GM23338 (cell line): ENCODE data around the gene MYO5C. TPM values are rescaled to one million over a fixed set of nuclear protein-coding genes. Genes with fewer than 3 reads are reported as not detected.

Source experiments
- ATAC-seq: fragments of 200-7000 bp; cut with Tn5 transposase; 3 replicates; pipeline ENCODE4 v1.9.1; 2020
- DNase-seq: peaks from one replicate; pipeline ENCODE4 v3.0.0-alpha.2; 2015; ENCODE audit warnings: low spot score
- H2AFZ ChIP-seq: fragments of 200-600 bp; sonication (generic); 2 replicates; pipeline ENCODE4 v1.8.0; 2016; ENCODE audit warnings: antibody characterized with exemption, mild to moderate bottlenecking, moderate library complexity
- H3F3A ChIP-seq: fragments of 200-600 bp; sonication (generic); replicated peaks from 2 replicates; pipeline ENCODE4 v1.8.0; 2017; ENCODE audit warnings: antibody characterized with exemption, mixed run types, low read depth
- H3K27ac ChIP-seq: fragments of 200-600 bp; sonication (generic); 2 replicates; pipeline ENCODE4 v1.6.1; 2016; ENCODE audit warnings: low read depth
- H3K27me3 ChIP-seq: fragments of 200-600 bp; sonication (generic); 2 replicates; pipeline ENCODE4 v1.8.0; 2016; ENCODE audit warnings: mild to moderate bottlenecking, mixed run types, moderate library complexity; ENCODE audit not compliant: insufficient read depth
- H3K36me3 ChIP-seq: fragments of 200-600 bp; sonication (generic); 2 replicates; pipeline ENCODE4 v1.8.0; 2016; ENCODE audit warnings: mild to moderate bottlenecking; ENCODE audit not compliant: insufficient read depth
- H3K4me1 ChIP-seq: fragments of 200-600 bp; sonication (generic); 2 replicates; pipeline ENCODE4 v1.8.0; 2016; ENCODE audit warnings: mild to moderate bottlenecking, moderate library complexity; ENCODE audit not compliant: insufficient read depth
- H3K4me2 ChIP-seq: fragments of 200-600 bp; sonication (generic); 2 replicates; pipeline ENCODE4 v1.7.1; 2017; ENCODE audit warnings: mixed run types
- H3K4me3 ChIP-seq: fragments of 200-600 bp; sonication (generic); 2 replicates; pipeline ENCODE4 v1.6.1; 2016; ENCODE audit warnings: mixed run types
- H3K79me2 ChIP-seq: fragments of 200-600 bp; sonication (generic); replicated peaks from 2 replicates; pipeline ENCODE4 v1.8.0; 2017; ENCODE audit warnings: mild to moderate bottlenecking; ENCODE audit not compliant: insufficient read depth
- H3K9me2 ChIP-seq: fragments of 200-600 bp; sonication (generic); 2 replicates; pipeline ENCODE4 v1.8.0; 2017; ENCODE audit not compliant: insufficient read depth
- H4K20me1 ChIP-seq: fragments of 200-600 bp; sonication (generic); replicated peaks from 2 replicates; pipeline ENCODE4 v1.8.0; 2017; ENCODE audit warnings: mild to moderate bottlenecking; ENCODE audit not compliant: insufficient read depth
- H3K27ac Mint-ChIP-seq: 2 replicates; pipeline ENCODE4 v1.8.0; 2020; ENCODE audit warnings: inconsistent platforms, mild to moderate bottlenecking, moderate library complexity, mixed read lengths
- H3K27me3 Mint-ChIP-seq: 3 replicates; pipeline ENCODE4 v1.8.0; 2022; ENCODE audit warnings: low read depth, mild to moderate bottlenecking, moderate library complexity, mixed read lengths, inconsistent platforms; ENCODE audit not compliant: insufficient read depth, poor library complexity
- H3K36me3 Mint-ChIP-seq: 3 replicates; pipeline ENCODE4 v1.8.0; 2021; ENCODE audit warnings: low read depth, mild to moderate bottlenecking, inconsistent platforms, moderate library complexity, mixed read lengths
- H3K4me1 Mint-ChIP-seq: 3 replicates; pipeline ENCODE4 v1.8.0; 2020; ENCODE audit warnings: mild to moderate bottlenecking, inconsistent platforms, mixed read lengths
- H3K4me3 Mint-ChIP-seq: 3 replicates; pipeline ENCODE4 v1.8.0; 2021; ENCODE audit warnings: moderate library complexity, mild to moderate bottlenecking, inconsistent platforms, mixed read lengths
- H3K9me3 Mint-ChIP-seq: 3 replicates; pipeline ENCODE4 v1.8.0; 2020; ENCODE audit warnings: moderate library complexity, mild to moderate bottlenecking, inconsistent platforms, mixed read lengths
- CREB1 ChIP-seq: fragments of 250-450 bp; sonication (Bioruptor Pico); IDR thresholded peaks from 2 replicates; pipeline ENCODE4 v1.5.0; 2020; ENCODE audit warnings: low read depth, mild to moderate bottlenecking, moderate library complexity
- EZH2phosphoT487 ChIP-seq: fragments of 200-600 bp; sonication (generic); IDR thresholded peaks from one replicate; pipeline ENCODE4 v1.8.1; 2018; ENCODE audit warnings: antibody characterized with exemption; ENCODE audit not compliant: unreplicated experiment
- JUNB ChIP-seq: IDR thresholded peaks from one replicate; pipeline ENCODE4 v1.6.1; 2016; ENCODE audit warnings: antibody characterized with exemption; ENCODE audit not compliant: unreplicated experiment
- NANOG ChIP-seq: IDR thresholded peaks from 2 replicates; pipeline ENCODE4 v1.6.1; 2016; ENCODE audit warnings: antibody characterized with exemption, borderline replicate concordance
- POLR2AphosphoS5 ChIP-seq: IDR thresholded peaks from 2 replicates; pipeline ENCODE4 v1.6.1; 2016; ENCODE audit warnings: antibody characterized with exemption, low read depth
- ZNF331 ChIP-seq: fragments of 250-450 bp; sonication (Bioruptor Pico); IDR thresholded peaks from 2 replicates; pipeline ENCODE4 v1.5.0; 2020; ENCODE audit warnings: low read depth, mild to moderate bottlenecking, moderate library complexity
- polyA plus RNA-seq: library from polyadenylated mRNA; unstranded; fragments of >200 nt; fragmentation: Nextera tagmentation; extraction: Ambion mirVana; gene quantifications from 2 replicates; pipeline ENCODE4 v1.2.1, GENCODE V29; 2016
- total RNA-seq: library from RNA; depleted of rRNA; stranded (reverse); fragments of >200 nt; shearing (Covaris generic); gene quantifications from 2 replicates; pipeline ENCODE4 v1.2.3, GENCODE V29; 2014
- TF ChIP-seq, protein P1 (sequence below): fragments of 250-450 bp; sonication (Bioruptor Pico); IDR thresholded peaks from 2 replicates; pipeline ENCODE4 v1.5.0; 2020; ENCODE audit warnings: mild to moderate bottlenecking, moderate library complexity
- TF ChIP-seq, protein P2 (sequence below), 2 experiments: fragments of 200-600 bp in 1 of 2; sonication (generic) in 1 of 2; conservative IDR thresholded peaks; 2 replicates each; pipeline versions ENCODE4 v1.5.1 to v1.6.1; 2016 to 2017; ENCODE audit warnings: antibody characterized with exemption in 2 of 2, low read depth in 2 of 2, mild to moderate bottlenecking in 2 of 2, moderate library complexity in 1 of 2

Gene MYO5C
- total and polyA plus RNA-seq, 2 experiments from 2014 or later: 7.9 to 28.8 TPM

DNA sequence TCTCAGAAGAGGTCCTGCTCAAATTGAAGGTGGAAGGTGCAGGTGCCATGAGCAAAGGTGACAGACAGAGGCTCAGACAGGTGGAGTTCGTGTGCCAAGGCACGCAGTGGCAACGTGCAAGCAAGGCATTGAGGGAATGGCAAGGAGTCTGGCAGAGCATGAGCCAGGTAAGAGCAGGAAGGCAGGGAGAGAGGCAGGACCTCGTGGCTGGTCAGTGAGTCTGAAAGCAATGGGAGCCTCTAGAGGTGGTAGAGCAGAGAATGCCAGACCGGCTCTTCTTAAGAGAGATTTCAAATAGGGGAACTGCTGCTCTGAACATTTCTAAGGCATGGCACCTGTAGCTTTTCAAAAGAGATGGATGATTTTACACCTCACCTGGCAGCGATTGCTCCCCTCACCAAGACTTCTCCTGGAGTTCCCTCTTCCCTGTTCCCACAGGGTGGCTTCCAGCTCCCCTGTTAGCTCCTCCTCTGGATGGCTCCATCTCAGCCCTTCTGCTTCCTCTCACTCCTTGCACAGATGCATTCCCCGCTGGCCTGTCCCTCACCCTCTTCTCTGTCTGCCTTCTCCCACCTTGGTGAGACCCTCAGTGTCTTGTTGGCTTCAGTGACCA lies 2.7 kb downstream of the MYO5C start (continued):
- TF ChIP-seq, protein P1, sequence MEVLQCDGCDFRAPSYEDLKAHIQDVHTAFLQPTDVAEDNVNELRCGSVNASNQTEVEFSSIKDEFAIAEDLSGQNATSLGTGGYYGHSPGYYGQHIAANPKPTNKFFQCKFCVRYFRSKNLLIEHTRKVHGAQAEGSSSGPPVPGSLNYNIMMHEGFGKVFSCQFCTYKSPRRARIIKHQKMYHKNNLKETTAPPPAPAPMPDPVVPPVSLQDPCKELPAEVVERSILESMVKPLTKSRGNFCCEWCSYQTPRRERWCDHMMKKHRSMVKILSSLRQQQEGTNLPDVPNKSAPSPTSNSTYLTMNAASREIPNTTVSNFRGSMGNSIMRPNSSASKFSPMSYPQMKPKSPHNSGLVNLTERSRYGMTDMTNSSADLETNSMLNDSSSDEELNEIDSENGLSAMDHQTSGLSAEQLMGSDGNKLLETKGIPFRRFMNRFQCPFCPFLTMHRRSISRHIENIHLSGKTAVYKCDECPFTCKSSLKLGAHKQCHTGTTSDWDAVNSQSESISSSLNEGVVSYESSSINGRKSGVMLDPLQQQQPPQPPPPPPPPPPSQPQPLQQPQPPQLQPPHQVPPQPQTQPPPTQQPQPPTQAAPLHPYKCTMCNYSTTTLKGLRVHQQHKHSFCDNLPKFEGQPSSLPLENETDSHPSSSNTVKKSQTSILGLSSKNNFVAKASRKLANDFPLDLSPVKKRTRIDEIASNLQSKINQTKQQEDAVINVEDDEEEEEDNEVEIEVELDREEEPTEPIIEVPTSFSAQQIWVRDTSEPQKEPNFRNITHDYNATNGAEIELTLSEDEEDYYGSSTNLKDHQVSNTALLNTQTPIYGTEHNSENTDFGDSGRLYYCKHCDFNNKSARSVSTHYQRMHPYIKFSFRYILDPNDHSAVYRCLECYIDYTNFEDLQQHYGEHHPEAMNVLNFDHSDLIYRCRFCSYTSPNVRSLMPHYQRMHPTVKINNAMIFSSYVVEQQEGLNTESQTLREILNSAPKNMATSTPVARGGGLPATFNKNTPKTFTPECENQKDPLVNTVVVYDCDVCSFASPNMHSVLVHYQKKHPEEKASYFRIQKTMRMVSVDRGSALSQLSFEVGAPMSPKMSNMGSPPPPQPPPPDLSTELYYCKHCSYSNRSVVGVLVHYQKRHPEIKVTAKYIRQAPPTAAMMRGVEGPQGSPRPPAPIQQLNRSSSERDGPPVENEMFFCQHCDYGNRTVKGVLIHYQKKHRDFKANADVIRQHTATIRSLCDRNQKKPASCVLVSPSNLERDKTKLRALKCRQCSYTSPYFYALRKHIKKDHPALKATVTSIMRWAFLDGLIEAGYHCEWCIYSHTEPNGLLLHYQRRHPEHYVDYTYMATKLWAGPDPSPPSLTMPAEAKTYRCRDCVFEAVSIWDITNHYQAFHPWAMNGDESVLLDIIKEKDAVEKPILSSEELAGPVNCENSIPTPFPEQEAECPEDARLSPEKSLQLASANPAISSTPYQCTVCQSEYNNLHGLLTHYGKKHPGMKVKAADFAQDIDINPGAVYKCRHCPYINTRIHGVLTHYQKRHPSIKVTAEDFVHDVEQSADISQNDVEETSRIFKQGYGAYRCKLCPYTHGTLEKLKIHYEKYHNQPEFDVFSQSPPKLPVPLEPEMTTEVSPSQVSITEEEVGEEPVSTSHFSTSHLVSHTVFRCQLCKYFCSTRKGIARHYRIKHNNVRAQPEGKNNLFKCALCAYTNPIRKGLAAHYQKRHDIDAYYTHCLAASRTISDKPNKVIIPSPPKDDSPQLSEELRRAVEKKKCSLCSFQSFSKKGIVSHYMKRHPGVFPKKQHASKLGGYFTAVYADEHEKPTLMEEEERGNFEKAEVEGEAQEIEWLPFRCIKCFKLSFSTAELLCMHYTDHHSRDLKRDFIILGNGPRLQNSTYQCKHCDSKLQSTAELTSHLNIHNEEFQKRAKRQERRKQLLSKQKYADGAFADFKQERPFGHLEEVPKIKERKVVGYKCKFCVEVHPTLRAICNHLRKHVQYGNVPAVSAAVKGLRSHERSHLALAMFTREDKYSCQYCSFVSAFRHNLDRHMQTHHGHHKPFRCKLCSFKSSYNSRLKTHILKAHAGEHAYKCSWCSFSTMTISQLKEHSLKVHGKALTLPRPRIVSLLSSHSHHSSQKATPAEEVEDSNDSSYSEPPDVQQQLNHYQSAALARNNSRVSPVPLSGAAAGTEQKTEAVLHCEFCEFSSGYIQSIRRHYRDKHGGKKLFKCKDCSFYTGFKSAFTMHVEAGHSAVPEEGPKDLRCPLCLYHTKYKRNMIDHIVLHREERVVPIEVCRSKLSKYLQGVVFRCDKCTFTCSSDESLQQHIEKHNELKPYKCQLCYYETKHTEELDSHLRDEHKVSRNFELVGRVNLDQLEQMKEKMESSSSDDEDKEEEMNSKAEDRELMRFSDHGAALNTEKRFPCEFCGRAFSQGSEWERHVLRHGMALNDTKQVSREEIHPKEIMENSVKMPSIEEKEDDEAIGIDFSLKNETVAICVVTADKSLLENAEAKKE (CRISPR knock-in tag): no peak
- TF ChIP-seq EZH2phosphoT487: no peak
- TF ChIP-seq ZNF331: no peak

DNA sequence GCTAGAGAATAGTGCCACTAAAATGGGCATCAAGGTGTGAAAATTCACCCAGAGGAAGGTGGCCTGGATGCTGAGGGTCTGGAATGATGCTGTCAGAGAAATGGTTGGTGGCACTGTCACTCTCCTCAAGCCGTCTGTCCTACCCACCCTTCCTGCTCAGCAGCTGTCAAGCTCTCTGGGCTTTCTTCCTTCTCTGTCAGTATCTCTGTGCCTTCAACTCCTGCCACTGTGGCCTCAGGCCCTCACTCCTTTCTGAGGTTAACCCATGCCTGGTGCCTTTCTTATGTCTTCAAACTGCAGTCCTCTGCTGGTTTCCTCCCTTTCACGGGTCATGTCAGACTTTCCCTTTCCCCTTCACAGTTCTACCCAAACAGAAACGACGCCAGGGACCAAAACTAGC lies 4.4 kb downstream of the MYO5C start:
- H3K4me2 ChIP-seq: no peak overlapping the region
- peaks cover 6% of the 10 kb centered on the region; the same call in 1 of the 2 replicates for H3K4me1 ChIP-seq
- H3K27me3 ChIP-seq: no peaks in the 10 kb centered on the region
- no peaks in the 10 kb centered on the region for H4K20me1 ChIP-seq
- ATAC-seq (no peak), DNase-seq (no peak)
- no peaks in the 10 kb centered on the region; the same call in 1 of the 2 replicates for H3K36me3 ChIP-seq
- peaks cover 6% of the 10 kb centered on the region; the same call in 1 of the 3 replicates for H3K9me3 Mint-ChIP-seq
- peaks cover 26% of the 10 kb centered on the region for H3K79me2 ChIP-seq
- H3K36me3 Mint-ChIP-seq: peaks cover 34% of the 10 kb centered on the region
- peaks cover 38% of the 10 kb centered on the region for H3K4me1 Mint-ChIP-seq
- H3K27ac ChIP-seq: no peak overlapping the region
- H3K9me2 ChIP-seq: no peaks in the 10 kb centered on the region
- H2AFZ ChIP-seq: no peak overlapping the region
- no peak overlapping the region; the same call in 2 of the 3 replicates for H3K4me3 Mint-ChIP-seq
- no peaks in the 10 kb centered on the region for H3F3A ChIP-seq
- H3K27ac Mint-ChIP-seq: no peak overlapping the region
- no peak overlapping the region for H3K4me3 ChIP-seq
- H3K27me3 Mint-ChIP-seq: peaks cover 6% of the 10 kb centered on the region
- TF ChIP-seq POLR2AphosphoS5 (no peak), NANOG (no peak), JUNB (no peak), CREB1 (no peak)
- TF ChIP-seq, protein P2, sequence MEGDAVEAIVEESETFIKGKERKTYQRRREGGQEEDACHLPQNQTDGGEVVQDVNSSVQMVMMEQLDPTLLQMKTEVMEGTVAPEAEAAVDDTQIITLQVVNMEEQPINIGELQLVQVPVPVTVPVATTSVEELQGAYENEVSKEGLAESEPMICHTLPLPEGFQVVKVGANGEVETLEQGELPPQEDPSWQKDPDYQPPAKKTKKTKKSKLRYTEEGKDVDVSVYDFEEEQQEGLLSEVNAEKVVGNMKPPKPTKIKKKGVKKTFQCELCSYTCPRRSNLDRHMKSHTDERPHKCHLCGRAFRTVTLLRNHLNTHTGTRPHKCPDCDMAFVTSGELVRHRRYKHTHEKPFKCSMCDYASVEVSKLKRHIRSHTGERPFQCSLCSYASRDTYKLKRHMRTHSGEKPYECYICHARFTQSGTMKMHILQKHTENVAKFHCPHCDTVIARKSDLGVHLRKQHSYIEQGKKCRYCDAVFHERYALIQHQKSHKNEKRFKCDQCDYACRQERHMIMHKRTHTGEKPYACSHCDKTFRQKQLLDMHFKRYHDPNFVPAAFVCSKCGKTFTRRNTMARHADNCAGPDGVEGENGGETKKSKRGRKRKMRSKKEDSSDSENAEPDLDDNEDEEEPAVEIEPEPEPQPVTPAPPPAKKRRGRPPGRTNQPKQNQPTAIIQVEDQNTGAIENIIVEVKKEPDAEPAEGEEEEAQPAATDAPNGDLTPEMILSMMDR (conservative IDR thresholded peaks at IDR 0.05; ENCODE audit: low read depth in 2 of 2): no peak
- TF ChIP-seq, protein P1 (CRISPR knock-in tag): no peak
